IMR-90 (cell line): ENCODE data around the gene GRIN2D. TPM values are rescaled to one million over a fixed set of nuclear protein-coding genes. Genes with fewer than 3 reads are reported as not detected.

Experiments used
- ATAC-seq: fragments of 200-7000 bp; cut with Tn5 transposase; 2 replicates; pipeline ENCODE4 v1.9.1; 2020; ENCODE audit warnings: low read depth, mild to moderate bottlenecking, moderate library complexity
- BruUV-seq: library from RNA; stranded (reverse); fragments of 400-500 nt; replicated peaks from 2 replicates; lab custom pipeline; 2021; lab: Mats Ljungman, UMichigan
- CTCF ChIA-PET: fragments of 300-600 bp; formaldehyde crosslinking; extraction: SDS; loops from one replicate; lab custom pipeline; 2021; ENCODE audit warnings: antibody characterized with exemption; lab: Yijun Ruan, JAX
- POLR2A ChIA-PET: fragments of 300-600 bp; sonication (Branson Sonifier 250); formaldehyde crosslinking; loops from one replicate; lab custom pipeline; 2022; ENCODE audit warnings: antibody characterized with exemption; ENCODE audit not compliant: unreplicated experiment; lab: Charles Lee
- DNase-seq: peaks from one replicate; pipeline ENCODE4 v3.0.0; 2013
- H2AFZ ChIP-seq: replicated peaks from 2 replicates; pipeline ENCODE3; 2013; ENCODE audit warnings: low read length, mild to moderate bottlenecking; ENCODE audit not compliant: poor library complexity
- H2AK5ac ChIP-seq: 2 replicates; pipeline ENCODE4 v1.6.1; 2013; ENCODE audit warnings: low read depth, low read length, inconsistent platforms
- H2AK9ac ChIP-seq: replicated peaks from 2 replicates; pipeline ENCODE3; 2013; ENCODE audit warnings: mild to moderate bottlenecking, low read depth, low read length, moderate library complexity; ENCODE audit not compliant: poor library complexity
- H2BK120ac ChIP-seq: 2 replicates; pipeline ENCODE4 v1.6.1; 2013; ENCODE audit warnings: low read depth, low read length, inconsistent platforms
- H2BK15ac ChIP-seq: 3 replicates; pipeline ENCODE4 v1.6.1; 2013; ENCODE audit warnings: low read depth, low read length, inconsistent platforms
- H2BK20ac ChIP-seq: 2 replicates; pipeline ENCODE4 v1.6.1; 2013; ENCODE audit warnings: low read depth, mild to moderate bottlenecking, inconsistent platforms, low read length, moderate library complexity
- H2BK5ac ChIP-seq: 2 replicates; pipeline ENCODE4 v1.6.1; 2013; ENCODE audit warnings: mild to moderate bottlenecking, low read depth, low read length, inconsistent platforms; ENCODE audit not compliant: poor library complexity, severe bottlenecking
- H3K14ac ChIP-seq: replicated peaks from 2 replicates; pipeline ENCODE4 v1.6.1; 2013; ENCODE audit warnings: low read depth, low read length, inconsistent platforms
- H3K18ac ChIP-seq: 2 replicates; pipeline ENCODE4 v1.6.1; 2013; ENCODE audit warnings: low read depth, low read length, control low read depth
- H3K23ac ChIP-seq: 2 replicates; pipeline ENCODE4 v1.6.1; 2013; ENCODE audit warnings: low read depth, low read length, inconsistent platforms
- H3K27ac ChIP-seq: 2 replicates; pipeline ENCODE4 v1.5.1; 2013; ENCODE audit warnings: mild to moderate bottlenecking, control low read depth, low read length; ENCODE audit not compliant: insufficient read depth
- H3K27me3 ChIP-seq: 2 replicates; pipeline ENCODE4 v1.6.1; 2013; ENCODE audit warnings: low read length; ENCODE audit not compliant: control insufficient read depth, insufficient read depth
- H3K36me3 ChIP-seq: 2 replicates; pipeline ENCODE4 v1.6.1; 2013; ENCODE audit warnings: low read length, mixed read lengths; ENCODE audit not compliant: control insufficient read depth, insufficient read depth
- H3K4ac ChIP-seq: 2 replicates; pipeline ENCODE4 v1.6.1; 2013; ENCODE audit warnings: low read depth, low read length, inconsistent platforms
- H3K4me1 ChIP-seq: 2 replicates; pipeline ENCODE4 v1.6.1; 2013; ENCODE audit warnings: low read length, mixed read lengths; ENCODE audit not compliant: control insufficient read depth, insufficient read depth
- H3K4me2 ChIP-seq: 2 replicates; pipeline ENCODE4 v1.6.1; 2013; ENCODE audit warnings: low read depth, mild to moderate bottlenecking, control low read depth, low read length, moderate library complexity
- H3K4me3 ChIP-seq: 2 replicates; pipeline ENCODE4 v1.5.1; 2013; ENCODE audit warnings: low read depth, mild to moderate bottlenecking, control low read depth, low read length, moderate library complexity; ENCODE audit not compliant: insufficient read depth
- H3K56ac ChIP-seq: 2 replicates; pipeline ENCODE4 v1.6.1; 2013; ENCODE audit warnings: low read length, inconsistent platforms; ENCODE audit not compliant: insufficient read depth; ENCODE audit errors: extremely low read depth
- H3K79me1 ChIP-seq, 2 experiments: 2 replicates each; pipeline ENCODE4 v1.6.1; 2013; ENCODE audit warnings: low read length in 2 of 2, inconsistent platforms in 1 of 2, low read depth in 1 of 2
- H3K9ac ChIP-seq: 2 replicates; pipeline ENCODE4 v1.6.1; 2013; ENCODE audit warnings: low read depth, low read length, control low read depth
- H3K9me1 ChIP-seq: 2 replicates; pipeline ENCODE4 v1.6.1; 2013; ENCODE audit warnings: low read length, inconsistent platforms; ENCODE audit not compliant: insufficient read depth
- H3K9me3 ChIP-seq: 2 replicates; pipeline ENCODE4 v1.6.1; 2013; ENCODE audit warnings: low read length; ENCODE audit not compliant: control insufficient read depth, insufficient read depth
- H4K20me1 ChIP-seq: 2 replicates; pipeline ENCODE4 v1.6.1; 2013; ENCODE audit warnings: low read length, inconsistent platforms; ENCODE audit not compliant: insufficient read depth
- H4K5ac ChIP-seq: 2 replicates; pipeline ENCODE4 v1.6.1; 2013; ENCODE audit warnings: mild to moderate bottlenecking, low read depth, low read length, control low read depth
- H4K8ac ChIP-seq, 2 experiments: 2 replicates each; pipeline ENCODE4 v1.6.1; 2013; ENCODE audit warnings: low read depth in 2 of 2, low read length in 2 of 2, control low read depth in 1 of 2, inconsistent platforms in 1 of 2
- H4K91ac ChIP-seq: 2 replicates; pipeline ENCODE4 v1.6.1; 2013; ENCODE audit warnings: low read depth, low read length, inconsistent platforms; ENCODE audit not compliant: insufficient read depth
- BHLHE40 ChIP-seq: fragments of 150-350 bp; IDR thresholded peaks from 2 replicates; pipeline ENCODE4 v1.6.1; 2016; ENCODE audit warnings: mild to moderate bottlenecking, low read depth, low read length
- CTCF ChIP-seq: conservative IDR thresholded peaks from 2 replicates; pipeline ENCODE4 v1.5.1; 2012; ENCODE audit warnings: mild to moderate bottlenecking, low read depth, low read length, improper control_type of control experiment
- FOS ChIP-seq: fragments of 150-350 bp; IDR thresholded peaks from 2 replicates; pipeline ENCODE4 v1.6.1; 2016; ENCODE audit warnings: low read depth, low read length
- MAZ ChIP-seq: IDR thresholded peaks from 2 replicates; pipeline ENCODE4 v1.6.1; 2012; ENCODE audit warnings: low read depth, mild to moderate bottlenecking, low read length, improper control_type of control experiment, moderate library complexity, borderline replicate concordance
- RAD21 ChIP-seq: IDR thresholded peaks from 2 replicates; pipeline ENCODE4 v1.6.1; 2012; ENCODE audit warnings: low read length, improper control_type of control experiment
- RCOR1 ChIP-seq: IDR thresholded peaks from 2 replicates; pipeline ENCODE4 v1.6.1; 2012; ENCODE audit warnings: mild to moderate bottlenecking, low read length, improper control_type of control experiment; ENCODE audit not compliant: insufficient replicate concordance
- SMC3 ChIP-seq: fragments of 150-350 bp; IDR thresholded peaks from 2 replicates; pipeline ENCODE4 v1.6.1; 2016; ENCODE audit warnings: low read depth, mild to moderate bottlenecking, antibody characterized with exemption, low read length, moderate library complexity
- WGBS, 2 experiments: methylation state at CpG; one replicate each; pipeline versions ENCODE4 v1.1.5 to v1.1.7; 2013; ENCODE audit warnings: missing lambda C conversion rate in 2 of 2; ENCODE audit not compliant: insufficient read length in 1 of 2; ENCODE audit errors: extremely low coverage in 2 of 2; 5-methylcytosine and 5-hydroxymethylcytosine counted together
- dilution Hi-C: fragments of 300-500 bp; cut with HindIII; formaldehyde crosslinking; loops from one replicate; pipeline ENCODE4 v1.14.3; 2018; ENCODE audit warnings: low sequenced_read_pairs; ENCODE audit not compliant: unreplicated experiment
- in situ Hi-C: fragments of 300-500 bp; cut with MboI; formaldehyde crosslinking; loops from 3 replicates; pipeline ENCODE4 v1.14.3; 2019; ENCODE audit warnings: low sequenced_read_pairs, inconsistent platforms, mixed read lengths
- intact Hi-C: fragments of 100-400 bp; cut with micrococcal nuclease; formaldehyde crosslinking; loops from 2 replicates; pipeline ENCODE4 v1.10.0; 2022
- polyA plus RNA-seq, 3 experiments: library from polyadenylated mRNA; depleted of rRNA; stranded (reverse); fragments of >200 nt; gene quantifications; 2 replicates each; pipeline ENCODE4 v1.2.3, GENCODE V29; 2012; ENCODE audit warnings: low replicate concordance in 1 of 3
- total RNA-seq: library from RNA; depleted of rRNA; stranded (reverse); fragments of >200 nt; gene quantifications from 2 replicates; pipeline ENCODE4 v1.2.3, GENCODE V29; 2012

GRIN2D gene
- total and polyA plus RNA-seq, 2 of the 4 experiments (the other 2 are of a cell fraction), result under 0.01 to 0.24 TPM

GRCh38 chr19:48391100-48392005, 2.1 kb upstream of the GRIN2D start, which contains the start of gene KDELR1:
KDELR1 (minus strand) TSS chr19:48391551; CDS start chr19:48391358, 193 bp downstream.
- peak within 1 kb of the TSS; percentile 99 for H3K4me2 ChIP-seq
- peaks cover 4% of the 10 kb centered on the region; the same call in 1 of the 2 replicates for H3K9me1 ChIP-seq
- BruUV-seq, result no TSS peak
- H3K4ac ChIP-seq, result peak within 1 kb of the TSS; percentile 97
- H2BK15ac ChIP-seq, result no peak within 1 kb of the TSS
- peaks cover 9% of the 10 kb centered on the region; the same call in 1 of the 2 replicates for H4K20me1 ChIP-seq
- H4K8ac ChIP-seq, result peak within 1 kb of the TSS; percentile 89 to 91
- peak within 1 kb of the TSS; percentile 99 for H4K5ac ChIP-seq
- H4K91ac ChIP-seq, result peak within 1 kb of the TSS; percentile 80
- peak within 1 kb of the TSS; percentile 95 for H3K14ac ChIP-seq
- H2BK5ac ChIP-seq, result peak within 1 kb of the TSS; percentile 88
- H3K18ac ChIP-seq, result peak within 1 kb of the TSS; percentile 95
- H2BK120ac ChIP-seq, result 0 out of 2 replicates have a peak within 1 kb of the TSS, but pooled peaks have one; percentile 39
- ATAC-seq (peak; percentile 92), DNase-seq (peak; percentile 60)
- H3K27ac ChIP-seq, result peak within 1 kb of the TSS; percentile 99
- no peak within 1 kb of the TSS for H2BK20ac ChIP-seq
- H2AK5ac ChIP-seq, result peak within 1 kb of the TSS; percentile 98
- peak within 1 kb of the TSS; percentile 88 for H3K23ac ChIP-seq
- peaks cover 35% of the 10 kb centered on the region for H3K27me3 ChIP-seq
- peak within 1 kb of the TSS; percentile 100 for H2AK9ac ChIP-seq
- peak within 1 kb of the TSS; percentile 99 for H3K4me3 ChIP-seq
- H3K4me1 ChIP-seq, result peaks cover 7% of the 10 kb centered on the region; the same call in 1 of the 2 replicates
- peak within 1 kb of the TSS; percentile 99 for H3K9ac ChIP-seq
- peaks cover 20% of the 10 kb centered on the region for H3K36me3 ChIP-seq
- H3K56ac ChIP-seq, result peak within 1 kb of the TSS; percentile 89
- peak within 1 kb of the TSS; percentile 95 for H2AFZ ChIP-seq
- WGBS, 2 experiments, result 10% methylated on average over 13 of the region's 42 CpGs; no CpG with 5 or more reads in 1 of the 2 experiments
- peak; percentile 45 for TF ChIP-seq SMC3
- no peak for TF ChIP-seq RCOR1
- TF ChIP-seq MAZ, result peak; percentile 84
- peak; percentile 92 for TF ChIP-seq CTCF
- no peak for TF ChIP-seq BHLHE40
- TF ChIP-seq RAD21, result peak; percentile 45
- no peak for TF ChIP-seq FOS
- peaks cover 11 to 40% of the 10 kb centered on the region in 2 experiments for H3K79me1 ChIP-seq
- intact Hi-C loops, result loop anchor here (1.0 to 10.0 kb wide), 2 partner anchors 54 to 67 kb away; partner anchors contain the start of genes EMP3 and GRWD1
- ChIA-PET CTCF (interaction anchor here (0.5 to 1.7 kb wide), 15 partner anchors 9 to 105 kb away, joined by 3 to 7 read pairs (median 4); partner anchors contain the start of genes SYNGR4 and TMEM143), POLR2A (interaction anchor here (0.6 kb wide), 1 partner anchor 15 kb away, joined by 3 read pairs; no protein-coding TSS in a partner anchor)
- in situ Hi-C loops, result no loop called here
- dilution Hi-C loops, result no loop called here
- H3K9me3 ChIP-seq, result no peaks in the 10 kb centered on the region
